GM19043 (cell line): ENCODE measurements around the gene OPCML.

ENCODE experiments used
- ATAC-seq: cut with Tn5 transposase; IDR thresholded peaks from one replicate; pipeline ENCODE4 v1.9.1; 2021; ENCODE audit warnings: low read depth; ENCODE audit not compliant: unreplicated experiment

The OPCML gene

GRCh38 chr11:132971351-132971750, 561.0 kb downstream of the OPCML start:
- no peak for ATAC-seq

GRCh38 chr11:132969892-132970291, 562.4 kb downstream of the OPCML start:
- ATAC-seq: no peak

- no peak for ATAC-seq
Observed at GRCh38 chr11:132962041-132962440, 570.3 kb downstream of the OPCML start.

GRCh38 chr11:132961453-132961852, 570.8 kb downstream of the OPCML start:
- no peak for ATAC-seq

- no peak for ATAC-seq
Observed at GRCh38 chr11:132960273-132961078, 571.8 kb downstream of the OPCML start.

- no peak for ATAC-seq
Observed at GRCh38 chr11:132959693-132960092, 572.6 kb downstream of the OPCML start.

- no peak for ATAC-seq
Observed at GRCh38 chr11:132957881-132958280, 574.4 kb downstream of the OPCML start.

GRCh38 chr11:132948252-132948651, 584.0 kb downstream of the OPCML start:
- no peak for ATAC-seq

GRCh38 chr11:132944569-132944944, 587.7 kb downstream of the OPCML start:
- ATAC-seq: no peak

- no peak for ATAC-seq
Observed at GRCh38 chr11:132943706-132944568, 588.4 kb downstream of the OPCML start.

- ATAC-seq: no peak
Observed at GRCh38 chr11:132943357-132943705, 589.0 kb downstream of the OPCML start.

GRCh38 chr11:132942611-132943356, 589.5 kb downstream of the OPCML start:
- no peak for ATAC-seq

- no peak for ATAC-seq
Observed at GRCh38 chr11:132941761-132942160, 590.5 kb downstream of the OPCML start.

GRCh38 chr11:132941024-132941646, 591.2 kb downstream of the OPCML start:
- no peak for ATAC-seq

GRCh38 chr11:132937016-132937415, 595.3 kb downstream of the OPCML start:
- ATAC-seq: no peak

- ATAC-seq: no peak
Observed at GRCh38 chr11:132935383-132935782, 596.9 kb downstream of the OPCML start.

GRCh38 chr11:132933703-132934102, 598.6 kb downstream of the OPCML start:
- no peak for ATAC-seq

- ATAC-seq: no peak
Observed at GRCh38 chr11:132925825-132926469, 606.4 kb downstream of the OPCML start.

- no peak for ATAC-seq
Observed at GRCh38 chr11:132921597-132921996, 610.7 kb downstream of the OPCML start.

- ATAC-seq: no peak
Observed at GRCh38 chr11:132920451-132921096, 611.7 kb downstream of the OPCML start.
